Upper lobe of left lung (tissue), 4 donors: ENCODE data around the gene GMPPA.

ENCODE experiments used
- EP300 ChIP-seq, 4 donors: sonication (generic); formaldehyde crosslinking; IDR thresholded peaks; one replicate each; pipeline ENCODE4 v1.5.1; 2017; ENCODE audit warnings: antibody characterized with exemption in 4 of 4, control low read depth in 2 of 4
- TF ChIP-seq, protein P1 (sequence below), 6 experiments: fragments of 450-650 bp in 4 of 6; fragments of 200-600 bp in 2 of 6; sonication (generic) in 2 of 6; IDR thresholded peaks; one replicate each; pipeline ENCODE4 v1.5.1; 2016 to 2019; ENCODE audit warnings: antibody characterized with exemption in 6 of 6

DNA sequence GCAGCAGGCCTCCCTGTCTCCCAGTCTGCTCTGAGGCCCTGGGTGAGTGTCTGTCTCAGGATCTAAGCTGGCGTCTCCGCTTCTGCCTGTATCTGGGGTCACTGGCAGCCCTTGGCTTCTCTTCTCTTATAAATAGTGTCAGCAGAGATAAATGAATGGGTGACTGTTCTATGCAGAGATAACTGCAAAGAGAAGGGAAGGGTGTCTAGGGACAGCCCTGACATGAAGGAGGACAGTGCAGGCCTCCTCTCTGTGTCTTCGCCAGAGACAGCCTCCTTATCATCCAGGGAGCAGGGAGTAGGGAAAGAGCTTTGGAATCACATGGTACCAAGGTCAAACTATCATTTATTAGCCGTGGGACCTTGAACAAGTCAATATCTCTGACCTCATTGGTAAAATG, 28.3 kb upstream of the GMPPA start:
- no peak for TF ChIP-seq EP300 (IDR thresholded peaks at IDR 0.05)
- TF ChIP-seq, protein P1, sequence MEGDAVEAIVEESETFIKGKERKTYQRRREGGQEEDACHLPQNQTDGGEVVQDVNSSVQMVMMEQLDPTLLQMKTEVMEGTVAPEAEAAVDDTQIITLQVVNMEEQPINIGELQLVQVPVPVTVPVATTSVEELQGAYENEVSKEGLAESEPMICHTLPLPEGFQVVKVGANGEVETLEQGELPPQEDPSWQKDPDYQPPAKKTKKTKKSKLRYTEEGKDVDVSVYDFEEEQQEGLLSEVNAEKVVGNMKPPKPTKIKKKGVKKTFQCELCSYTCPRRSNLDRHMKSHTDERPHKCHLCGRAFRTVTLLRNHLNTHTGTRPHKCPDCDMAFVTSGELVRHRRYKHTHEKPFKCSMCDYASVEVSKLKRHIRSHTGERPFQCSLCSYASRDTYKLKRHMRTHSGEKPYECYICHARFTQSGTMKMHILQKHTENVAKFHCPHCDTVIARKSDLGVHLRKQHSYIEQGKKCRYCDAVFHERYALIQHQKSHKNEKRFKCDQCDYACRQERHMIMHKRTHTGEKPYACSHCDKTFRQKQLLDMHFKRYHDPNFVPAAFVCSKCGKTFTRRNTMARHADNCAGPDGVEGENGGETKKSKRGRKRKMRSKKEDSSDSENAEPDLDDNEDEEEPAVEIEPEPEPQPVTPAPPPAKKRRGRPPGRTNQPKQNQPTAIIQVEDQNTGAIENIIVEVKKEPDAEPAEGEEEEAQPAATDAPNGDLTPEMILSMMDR (IDR thresholded peaks at IDR 0.05): no peak
